NK-92 (cell line): Measurements from ENCODE around the gene CPNE8.

ENCODE experiments used
- DNase-seq: peaks from one replicate; lab custom pipeline; 2025; ENCODE audit not compliant: unreplicated experiment; lab: John Stamatoyannopoulos, UW

Gene CPNE8

DNA sequence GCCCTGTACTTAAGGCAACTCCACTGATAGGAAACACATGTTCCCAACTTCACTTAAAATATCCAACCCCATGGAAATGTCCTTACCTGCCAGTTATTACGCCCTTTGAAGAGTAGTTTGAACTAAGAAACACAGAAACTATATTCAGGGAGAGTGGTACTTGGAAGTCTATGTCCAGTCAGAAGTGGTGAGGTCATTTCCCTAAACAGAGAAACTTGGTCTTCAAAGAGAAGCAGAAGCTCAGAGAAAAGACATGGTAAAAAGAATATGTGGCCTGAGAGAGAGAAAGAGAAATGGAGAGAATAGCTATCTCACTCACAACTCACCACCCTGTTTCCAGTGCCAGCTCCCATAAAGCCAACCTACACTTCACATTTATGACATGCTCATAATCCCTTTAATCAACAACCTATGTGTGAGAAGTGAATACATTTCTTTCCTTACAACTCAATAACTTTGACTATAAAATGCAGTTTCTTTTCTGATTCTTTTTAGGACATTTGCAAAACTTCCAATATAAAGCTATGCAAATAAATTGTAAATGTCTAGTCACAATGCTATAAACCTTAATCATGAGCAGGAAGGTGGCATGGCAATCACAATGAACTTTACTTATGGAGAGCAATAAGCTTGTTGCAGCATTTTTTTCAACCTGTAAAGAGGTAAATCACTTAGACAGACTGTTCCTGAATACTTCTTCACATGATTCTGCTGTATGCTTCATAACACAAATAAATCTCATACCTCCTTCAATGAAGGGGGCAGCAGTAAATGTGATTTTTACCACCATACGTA is 67.1 kb downstream of the CPNE8 start:
- DNase-seq = no peak

GRCh38 chr12:38831715-38832114 is 73.7 kb downstream of the CPNE8 start:
- DNase-seq = no peak

DNA sequence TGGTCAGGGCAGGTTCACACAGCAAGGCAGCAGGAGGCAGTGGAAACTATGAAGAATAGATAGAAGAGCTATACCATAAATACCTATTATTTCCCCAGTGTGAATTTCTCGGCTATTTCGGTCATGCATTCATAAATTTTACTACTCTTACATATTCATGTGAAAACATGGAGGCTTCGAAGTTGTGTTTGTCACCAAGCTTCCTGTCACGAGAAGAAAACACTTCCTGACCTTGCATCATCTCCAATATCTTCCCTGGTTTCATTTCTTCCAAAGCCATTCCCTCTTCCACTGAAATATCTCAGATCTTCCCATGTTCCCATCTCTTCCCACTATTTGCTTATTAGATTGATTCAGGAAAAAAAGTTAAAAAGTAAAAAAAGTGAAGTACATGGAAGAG is 80.4 kb downstream of the CPNE8 start:
- DNase-seq = no peak

DNA sequence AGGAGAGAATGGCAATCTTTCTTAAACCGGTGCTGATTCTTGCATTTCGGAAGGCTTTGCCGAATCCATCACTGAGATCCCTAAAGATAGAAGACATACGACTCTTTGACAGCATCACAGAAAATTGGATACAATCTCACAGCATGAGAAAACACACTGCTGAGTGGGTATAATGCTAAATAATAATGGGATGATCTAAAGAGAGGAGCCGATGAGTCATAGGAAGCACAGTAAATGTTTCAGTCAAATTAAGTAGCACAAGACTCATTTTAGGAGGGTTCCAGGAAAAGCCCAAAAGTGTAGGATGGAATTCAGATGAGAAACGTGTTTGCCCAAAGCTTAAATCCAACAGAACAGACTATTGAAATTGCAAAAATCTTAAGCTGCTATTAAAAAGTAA is 81.7 kb downstream of the CPNE8 start:
- DNase-seq = no peak

DNA sequence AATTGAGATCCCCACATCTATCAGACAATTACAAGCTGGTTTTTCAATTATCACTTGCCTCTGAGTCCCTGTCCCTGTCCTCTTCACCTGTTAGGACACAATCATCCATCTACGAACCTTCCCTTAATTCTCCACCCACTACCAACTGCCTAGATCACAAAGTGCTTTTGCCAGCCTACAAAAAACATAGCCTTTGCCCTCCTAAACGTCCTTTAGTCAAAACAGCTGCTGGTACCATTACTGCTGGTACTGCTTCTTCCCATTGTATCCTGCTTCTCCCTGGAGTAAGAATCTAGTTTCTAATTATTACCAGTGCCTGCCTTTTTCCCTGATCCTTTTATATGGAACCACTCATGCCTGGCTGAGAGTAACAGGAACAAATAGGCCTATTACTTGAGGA is 82.1 kb downstream of the CPNE8 start:
- no peak for DNase-seq

DNA sequence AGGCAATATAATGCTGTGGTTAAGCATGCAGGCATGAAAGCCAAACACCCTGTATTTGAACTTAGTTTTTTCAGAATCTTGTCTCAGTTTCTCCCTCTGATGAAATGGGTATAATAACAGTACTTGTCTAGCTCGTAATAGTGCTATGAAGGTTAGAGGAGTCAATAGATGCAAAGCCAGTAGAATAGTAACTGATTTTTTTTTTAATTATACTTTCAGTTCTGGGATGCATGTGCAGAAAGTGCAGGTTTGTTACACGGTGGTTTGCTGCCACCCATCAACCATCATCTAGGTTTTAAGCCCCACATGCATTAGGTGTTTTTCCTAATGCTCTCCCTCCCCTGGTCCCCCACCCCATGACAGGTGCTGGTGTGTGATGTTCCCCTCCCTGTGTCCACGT is 87.4 kb downstream of the CPNE8 start:
- DNase-seq = no peak

DNA sequence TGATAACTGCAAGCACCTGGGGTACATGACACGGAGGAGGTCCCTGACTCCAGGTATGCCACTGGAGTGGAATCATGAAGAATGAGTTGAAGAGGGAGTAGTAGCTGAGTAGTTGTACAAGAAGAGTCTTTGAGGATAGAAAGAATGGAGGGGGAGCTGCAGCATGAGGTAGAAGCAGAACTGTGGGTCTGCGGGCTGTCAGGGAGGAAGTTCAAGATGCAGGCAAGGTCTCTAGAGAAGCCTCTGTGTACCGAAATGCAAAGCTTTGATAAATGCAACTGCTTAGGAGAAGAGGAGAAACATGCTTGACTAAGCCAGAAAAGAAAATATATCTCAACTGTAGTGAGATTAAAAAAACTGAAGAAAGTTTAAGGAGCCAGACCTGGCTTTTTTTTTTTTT is 91.5 kb downstream of the CPNE8 start:
- no peak for DNase-seq

DNA sequence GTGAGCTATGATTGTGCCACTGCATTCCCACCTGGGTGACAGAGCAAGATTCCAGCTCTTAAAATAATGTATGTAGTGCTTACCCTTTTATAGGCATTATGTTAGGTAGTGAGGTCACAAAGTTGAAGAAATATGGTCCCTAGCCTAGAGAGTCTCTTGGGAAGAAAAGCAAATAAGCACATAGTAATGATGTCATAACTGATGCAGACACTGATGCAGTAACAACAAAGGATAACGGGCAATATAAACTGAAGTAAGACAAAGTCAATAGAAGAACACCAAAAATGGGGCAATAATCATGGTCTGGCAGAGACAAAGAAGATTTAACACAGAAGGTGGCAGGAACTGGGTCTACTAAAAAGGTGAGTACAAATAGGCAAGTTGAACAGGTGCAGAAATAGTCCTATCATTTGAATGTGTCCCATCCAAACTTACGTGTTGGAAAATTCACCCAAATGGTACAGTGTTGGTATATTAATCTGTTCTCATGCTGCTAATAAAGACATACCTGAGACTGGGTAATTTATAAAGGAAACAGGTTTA is 93.5 kb downstream of the CPNE8 start:
- no peak for DNase-seq

DNA sequence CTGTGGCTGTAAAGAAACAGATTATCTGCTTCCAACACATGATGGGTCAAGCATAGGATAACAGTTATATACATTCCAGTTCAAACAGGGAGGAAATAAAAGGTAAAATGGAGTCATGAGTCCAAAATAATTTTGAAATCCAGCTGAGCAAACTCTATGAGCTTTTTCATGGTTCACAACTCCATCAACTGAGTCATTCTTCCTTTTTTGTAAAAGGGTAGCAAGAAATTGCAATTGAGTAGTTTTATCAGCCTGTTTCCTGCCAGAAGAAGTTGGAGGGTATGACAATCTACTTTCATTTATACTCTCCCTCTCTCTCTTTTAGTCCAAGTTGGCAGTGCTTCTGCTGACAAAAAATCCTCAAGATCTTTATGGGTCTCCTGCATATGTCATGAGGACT is 95.6 kb downstream of the CPNE8 start:
- no peak for DNase-seq

- DNase-seq = no peak
Observed at GRCh38 chr12:38788106-38788505, 117.3 kb downstream of the CPNE8 start.

GRCh38 chr12:38785381-38785780 is 120.0 kb downstream of the CPNE8 start:
- no peak for DNase-seq

DNA sequence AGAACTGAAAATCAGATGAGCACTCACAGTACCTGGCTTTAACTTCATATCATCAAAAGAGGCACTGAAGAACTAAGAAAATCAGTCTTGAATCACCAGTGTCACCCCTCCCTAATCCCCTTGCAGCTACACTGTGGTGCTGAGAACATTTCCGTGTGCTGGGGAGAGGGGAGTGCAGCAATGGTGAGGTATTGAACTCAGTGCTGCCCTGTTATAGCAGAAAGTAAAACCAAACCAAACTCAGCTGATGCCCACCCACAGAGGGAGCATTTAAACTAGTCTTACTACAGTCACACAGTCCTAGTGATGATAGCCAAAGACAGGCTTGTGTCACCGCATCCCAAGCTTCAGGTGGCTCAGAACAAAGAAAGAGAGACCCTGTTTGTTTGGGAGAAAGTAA is 122.1 kb downstream of the CPNE8 start:
- DNase-seq = no peak

DNA sequence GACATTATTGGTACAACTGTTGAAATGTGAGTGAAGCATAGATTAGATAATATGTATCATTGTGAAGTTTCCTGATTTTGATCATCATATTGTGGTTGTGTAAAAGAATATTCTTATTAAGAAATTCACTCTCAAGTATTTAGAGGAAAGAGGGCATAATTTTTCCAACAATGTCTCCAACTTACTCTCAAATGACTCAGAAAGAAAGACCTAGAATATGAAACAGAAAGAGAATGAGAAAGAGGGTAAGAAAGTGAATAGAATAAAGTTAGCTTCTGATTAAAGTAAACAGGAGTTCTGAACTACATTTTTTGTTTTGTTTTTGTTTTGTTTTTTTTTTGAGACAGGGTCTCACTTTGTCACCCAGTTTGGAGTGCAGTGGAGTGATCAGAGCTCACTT is 123.0 kb downstream of the CPNE8 start:
- no peak for DNase-seq

DNA sequence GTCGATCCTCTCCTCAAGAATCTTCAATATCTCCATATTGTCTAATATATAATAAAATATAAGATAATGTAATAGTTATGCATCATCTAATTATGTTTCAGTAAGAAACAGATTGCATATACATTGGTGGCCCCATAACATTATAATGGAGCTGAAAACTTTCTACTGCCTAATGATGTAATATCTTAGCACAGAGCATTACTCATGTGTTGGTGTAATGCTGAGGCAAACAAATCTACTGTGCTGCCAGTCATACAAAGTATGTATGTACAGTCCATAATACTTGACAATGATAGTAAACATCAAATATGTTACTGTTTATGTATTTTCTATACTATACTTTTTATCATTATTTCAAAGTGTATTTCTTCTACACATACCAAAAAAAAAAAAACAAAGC is 128.7 kb downstream of the CPNE8 start:
- no peak for DNase-seq

GRCh38 chr12:38775457-38775856 is 129.9 kb downstream of the CPNE8 start:
- no peak for DNase-seq

- DNase-seq = no peak
Observed at GRCh38 chr12:38772437-38772836, 133.0 kb downstream of the CPNE8 start.

DNA sequence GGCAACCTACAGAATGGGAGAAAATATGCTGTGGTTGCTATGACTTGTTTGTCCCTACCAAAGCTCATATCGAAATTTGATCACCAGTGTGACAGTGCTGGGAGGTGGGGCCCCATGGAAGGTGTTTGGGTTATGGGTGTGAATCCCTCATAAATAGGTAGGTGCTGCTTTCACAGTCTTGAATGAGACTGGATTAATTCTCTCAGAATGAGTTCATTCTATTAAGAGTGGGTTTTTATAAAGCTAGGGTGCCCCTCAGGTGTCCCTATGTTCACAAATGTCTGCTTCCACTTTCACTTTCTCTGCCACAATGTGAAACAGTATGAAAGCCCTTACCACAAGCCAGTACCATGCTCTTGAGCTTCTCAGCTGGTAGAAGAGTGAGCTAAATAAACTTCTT is 133.5 kb downstream of the CPNE8 start:
- no peak for DNase-seq

DNA sequence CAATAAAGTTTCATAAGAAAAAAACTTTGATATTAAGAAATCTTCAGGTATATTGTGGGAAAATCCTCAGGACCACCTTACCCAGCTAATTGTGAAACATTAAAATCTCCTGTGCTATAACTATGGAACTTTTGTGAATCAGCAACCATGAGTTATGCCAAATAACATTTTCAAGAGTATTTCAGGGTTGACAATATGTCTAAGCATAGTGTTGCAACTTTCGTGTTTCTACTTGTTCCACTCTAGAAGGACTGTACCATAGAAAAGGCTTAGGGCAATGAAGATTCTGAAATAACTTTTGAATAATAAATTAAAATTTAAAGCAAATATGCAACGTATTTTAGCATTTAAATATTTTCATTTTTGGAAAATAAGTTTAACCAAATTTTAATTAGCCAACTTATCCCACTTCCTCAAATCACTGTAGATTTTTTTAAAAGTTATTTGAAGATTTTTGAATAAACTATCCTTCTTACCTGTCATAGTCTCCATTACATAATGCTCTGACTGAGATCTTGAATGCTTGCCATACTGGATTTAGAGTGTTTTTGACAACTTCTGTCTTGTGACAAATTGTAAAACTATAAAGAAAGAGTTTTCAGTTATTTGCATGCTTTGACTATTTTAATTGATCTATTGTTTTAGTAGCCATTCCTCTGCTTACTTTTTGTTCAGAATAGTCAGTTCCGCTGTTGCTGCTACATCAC is 143.6 kb downstream of the CPNE8 start:
- DNase-seq = no peak

GRCh38 chr12:38761111-38761510 is 144.3 kb downstream of the CPNE8 start:
- no peak for DNase-seq

GRCh38 chr12:38759621-38760020 is 145.8 kb downstream of the CPNE8 start:
- no peak for DNase-seq

GRCh38 chr12:38746744-38747143 is 158.6 kb downstream of the CPNE8 start:
- DNase-seq = no peak

- no peak for DNase-seq
Observed at GRCh38 chr12:38745601-38746000, 159.8 kb downstream of the CPNE8 start.
